Stomach smooth muscle (tissue), 2 donors: ENCODE measurements around the gene PRXL2B.

Experiments
- H3K27ac ChIP-seq: one replicate; pipeline ENCODE4 v1.7.0; 2013; ENCODE audit warnings: mild to moderate bottlenecking, low read length, inconsistent platforms
- H3K27me3 ChIP-seq, 2 donors: one replicate each; pipeline ENCODE4 v1.7.0; 2013; ENCODE audit warnings: low read length in 2 of 2; ENCODE audit not compliant: insufficient read depth in 2 of 2, control insufficient read depth in 1 of 2
- H3K36me3 ChIP-seq, 2 donors: one replicate each; pipeline ENCODE4 v1.7.0; 2013; ENCODE audit warnings: low read length in 2 of 2; ENCODE audit not compliant: control insufficient read depth in 2 of 2, insufficient read depth in 2 of 2
- H3K4me1 ChIP-seq: one replicate; pipeline ENCODE4 v1.7.0; 2013; ENCODE audit warnings: low read length; ENCODE audit not compliant: control insufficient read depth, insufficient read depth
- H3K4me3 ChIP-seq, 2 donors: one replicate each; pipeline ENCODE4 v1.7.0; 2013; ENCODE audit warnings: low read length in 2 of 2
- H3K9ac ChIP-seq, 2 donors: one replicate each; pipeline ENCODE4 v1.7.0; 2013; ENCODE audit warnings: low read length in 2 of 2, mild to moderate bottlenecking in 1 of 2
- H3K9me3 ChIP-seq, 2 donors: one replicate each; pipeline ENCODE4 v1.7.0; 2013; ENCODE audit warnings: low read length in 2 of 2; ENCODE audit not compliant: control insufficient read depth in 2 of 2
- donor health status: healthy.
- donor health status: Pancreatic carcinoma.

The PRXL2B gene

DNA sequence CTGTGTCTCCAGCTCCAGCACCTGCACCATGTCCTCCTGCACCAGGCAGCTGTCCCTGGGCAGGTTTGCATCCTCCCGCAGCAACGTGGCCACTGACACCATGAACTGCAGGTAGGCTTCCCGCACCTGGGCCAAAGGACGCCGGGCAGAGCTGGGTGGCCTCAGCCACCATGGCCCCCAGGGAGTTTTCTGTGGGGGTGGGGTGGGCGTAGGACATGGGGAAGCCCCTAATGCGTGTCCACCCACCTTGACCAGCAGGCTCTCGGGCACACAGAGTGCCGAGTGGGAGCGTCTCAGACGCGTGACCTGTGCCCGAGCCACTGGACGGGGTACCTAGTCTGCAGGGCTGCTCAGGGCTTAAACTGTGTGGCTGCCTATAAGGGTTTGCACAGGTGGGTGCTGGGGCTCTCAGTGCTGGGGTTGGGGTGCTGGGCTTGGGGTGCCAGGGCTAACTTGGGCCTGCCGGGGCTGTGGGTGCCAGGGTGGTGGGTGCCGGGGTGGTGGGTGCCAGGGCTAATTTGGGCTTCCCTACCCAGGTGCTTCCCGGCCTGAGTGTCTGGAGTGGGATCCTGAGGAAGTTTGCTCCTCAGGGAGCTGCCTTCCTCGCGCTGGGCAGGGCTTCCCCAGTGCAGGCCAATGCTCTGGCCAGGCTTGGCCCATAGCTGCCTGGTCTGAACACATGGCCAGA, 17.7 kb downstream of the PRXL2B start:
- Histone ChIP-seq H3K27me3 (peaks cover 0 to 2% of the 10 kb centered on the region in 2 donors), H3K27ac (no peak overlapping the region), H3K36me3 (no peaks in the 10 kb centered on the region)

DNA sequence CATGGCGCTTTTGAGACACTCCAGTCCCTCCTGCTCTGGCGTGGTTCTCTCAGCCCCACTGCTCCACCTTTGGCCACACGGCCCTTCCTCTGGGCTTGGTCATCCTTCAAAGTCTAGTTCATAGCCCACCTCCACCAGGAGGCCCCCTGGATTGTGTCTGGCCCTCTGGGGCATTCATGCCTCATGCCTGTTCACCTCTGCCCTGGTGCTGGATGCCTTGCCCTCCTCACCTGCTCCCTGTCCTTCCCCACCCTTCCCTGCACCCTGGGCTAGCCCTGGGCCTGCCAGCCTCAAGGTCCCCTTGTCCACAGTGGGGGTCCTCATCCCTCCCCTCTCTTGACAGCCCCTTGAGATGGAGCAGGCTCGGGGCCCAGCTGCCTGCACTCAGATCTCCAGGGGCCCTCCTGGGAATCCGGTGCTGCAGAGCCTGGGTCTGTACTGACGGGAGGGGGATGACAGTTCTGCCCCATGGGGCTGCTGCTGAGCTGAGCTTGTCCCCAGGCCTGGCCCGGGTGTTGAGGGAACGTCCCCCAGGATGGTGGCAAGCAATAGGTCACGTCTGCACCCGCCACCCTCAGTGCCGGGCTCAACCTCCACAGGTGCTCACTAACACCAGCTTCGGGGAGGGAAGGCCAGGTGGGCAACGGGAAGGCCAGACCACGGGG, 18.4 kb downstream of the PRXL2B start:
- no peak overlapping the region for H3K27ac ChIP-seq
- no peak overlapping the region for H3K9ac ChIP-seq
- H3K27me3 ChIP-seq, result peaks cover 0 to 2% of the 10 kb centered on the region in 2 donors

More for the DNA sequence above, 17.7 kb downstream of the PRXL2B start:
- no peak overlapping the region for H3K4me3 ChIP-seq
- no peak overlapping the region for H3K9ac ChIP-seq
- H3K9me3 ChIP-seq, result peaks cover 0 to 6% of the 10 kb centered on the region in 2 donors
- H3K4me1 ChIP-seq, result no peaks in the 10 kb centered on the region

DNA sequence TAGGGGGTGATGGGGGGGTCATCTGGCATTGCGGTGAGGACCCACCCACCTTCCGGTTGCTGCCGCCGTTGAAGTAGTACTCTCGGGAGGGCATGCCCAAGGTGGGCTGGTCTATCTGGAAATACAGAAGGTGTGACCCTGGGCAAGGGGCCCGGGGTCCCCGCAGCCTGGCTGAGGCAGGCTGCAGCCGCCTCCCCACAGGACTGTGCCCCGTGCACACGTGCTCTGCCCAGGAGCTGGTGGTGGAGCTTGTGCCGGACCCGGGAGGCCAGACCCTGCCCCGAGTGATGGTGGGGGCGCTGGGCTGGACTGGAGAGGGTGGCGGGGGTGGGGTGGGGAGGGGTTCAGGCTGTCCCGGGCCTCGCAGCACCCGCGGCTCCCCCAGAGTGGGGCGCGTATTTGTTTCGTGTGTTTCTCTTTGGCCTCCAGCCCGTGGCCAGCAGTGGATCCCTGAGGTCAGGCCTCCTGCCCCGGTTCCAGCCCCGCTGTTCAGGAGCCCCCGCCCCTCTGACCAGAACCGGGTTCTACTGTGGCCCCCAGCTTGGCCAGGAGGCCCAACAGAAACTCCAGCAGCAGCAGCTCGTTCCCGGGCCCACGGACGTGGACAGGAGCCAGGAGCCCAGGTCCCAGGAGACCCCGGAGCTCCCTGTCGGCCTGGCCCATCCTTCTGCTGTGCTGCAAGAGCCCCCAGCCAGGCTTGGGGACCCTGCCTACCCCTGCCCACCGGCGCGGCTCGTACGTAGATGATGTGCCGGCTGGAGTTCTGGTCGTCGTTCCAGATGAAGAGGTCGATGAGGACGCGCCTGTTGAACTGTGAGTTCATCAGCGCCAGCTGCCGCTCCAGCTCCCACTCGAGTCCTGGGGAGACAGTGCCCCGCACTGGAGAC, 19.2 kb downstream of the PRXL2B start:
- no peak overlapping the region for H3K4me3 ChIP-seq
- no peak overlapping the region for H3K9ac ChIP-seq
- no peaks in the 10 kb centered on the region for H3K4me1 ChIP-seq
- H3K27ac ChIP-seq, result no peak overlapping the region
- no peaks in the 10 kb centered on the region for H3K36me3 ChIP-seq
- H3K27me3 ChIP-seq, result peaks cover 0 to 4% of the 10 kb centered on the region in 2 donors
- H3K9me3 ChIP-seq, result peaks cover 0 to 3% of the 10 kb centered on the region in 2 donors

More for the DNA sequence above, 18.4 kb downstream of the PRXL2B start:
- Histone ChIP-seq H3K9me3 (peaks cover 0 to 6% of the 10 kb centered on the region in 2 donors), H3K36me3 (no peaks in the 10 kb centered on the region), H3K4me3 (no peak overlapping the region), H3K4me1 (no peaks in the 10 kb centered on the region)

DNA sequence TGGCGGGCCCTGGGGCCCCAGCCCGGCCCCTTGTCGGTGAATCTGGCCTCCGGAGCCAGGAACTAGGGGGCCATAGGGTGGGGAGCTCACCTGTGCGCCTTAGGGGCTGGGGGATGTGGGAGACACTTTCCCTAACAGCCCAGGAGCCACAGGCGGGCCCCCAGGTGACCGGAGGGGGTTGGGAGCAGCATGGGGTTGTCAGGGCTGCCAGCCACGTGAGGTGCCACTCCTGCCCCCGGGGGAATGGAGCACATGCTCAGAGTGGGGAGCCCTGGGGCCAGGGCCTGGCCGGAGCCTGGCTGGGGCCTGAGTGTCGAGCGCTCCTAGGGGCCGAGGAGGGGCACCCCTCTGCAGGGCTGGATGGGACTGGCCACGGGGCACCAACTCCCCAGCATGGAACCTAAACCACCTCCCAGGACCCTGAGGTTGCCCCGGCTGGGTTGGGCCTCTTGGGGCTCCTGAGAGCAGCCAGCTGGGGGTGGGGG, 19.9 kb downstream of the PRXL2B start:
- Histone ChIP-seq H3K27me3 (peaks cover 1 to 4% of the 10 kb centered on the region in 2 donors), H3K4me1 (peaks cover 3% of the 10 kb centered on the region), H3K27ac (no peak overlapping the region), H3K36me3 (no peaks in the 10 kb centered on the region), H3K9me3 (peaks cover 0 to 3% of the 10 kb centered on the region in 2 donors), H3K4me3 (no peak overlapping the region), H3K9ac (no peak overlapping the region)

DNA sequence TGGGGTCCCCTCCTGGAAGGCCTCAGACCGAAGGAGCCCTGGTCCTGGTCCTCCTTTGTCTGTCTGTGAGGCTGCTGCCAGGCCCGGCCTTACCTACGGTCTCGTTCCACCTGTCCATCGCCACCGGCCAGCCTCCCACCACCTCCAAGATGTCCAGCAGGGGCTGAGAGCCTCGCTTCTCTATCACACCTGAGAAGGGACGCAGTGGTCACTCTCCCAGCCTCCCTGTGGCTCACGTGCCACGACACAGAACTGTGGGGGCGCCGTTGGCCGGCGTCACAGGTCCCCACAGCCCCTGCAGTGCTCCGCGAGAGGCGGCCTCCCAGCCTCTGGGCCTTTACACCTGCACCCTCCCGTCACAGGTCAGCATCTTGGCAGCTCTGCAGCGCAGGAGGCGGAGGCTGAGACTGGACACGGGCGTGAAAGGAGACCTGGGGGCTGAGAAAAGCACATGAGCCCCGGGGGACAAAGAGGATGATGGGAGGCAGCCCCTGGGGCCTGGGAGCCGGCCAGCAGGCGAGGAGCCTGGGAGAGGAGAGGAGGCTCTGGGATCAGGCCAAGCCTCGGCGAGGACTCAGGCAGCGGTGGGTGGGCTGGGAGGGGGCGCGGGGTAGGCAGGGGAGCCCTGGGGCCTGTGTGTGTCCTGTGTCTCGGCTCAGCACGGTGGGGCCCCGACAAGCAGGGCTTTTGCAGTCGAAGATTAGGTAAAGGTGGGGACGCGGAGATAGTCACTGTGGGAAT, 20.5 kb downstream of the PRXL2B start:
- H3K4me3 ChIP-seq, result no peak overlapping the region
- no peaks in the 10 kb centered on the region for H3K36me3 ChIP-seq
- peaks cover 3% of the 10 kb centered on the region for H3K4me1 ChIP-seq
- no peak overlapping the region for H3K27ac ChIP-seq
- H3K9ac ChIP-seq, result no peak overlapping the region
- H3K9me3 ChIP-seq, result peaks cover 0 to 3% of the 10 kb centered on the region in 2 donors
- H3K27me3 ChIP-seq, result peaks cover 7 to 9% of the 10 kb centered on the region in 2 donors

DNA sequence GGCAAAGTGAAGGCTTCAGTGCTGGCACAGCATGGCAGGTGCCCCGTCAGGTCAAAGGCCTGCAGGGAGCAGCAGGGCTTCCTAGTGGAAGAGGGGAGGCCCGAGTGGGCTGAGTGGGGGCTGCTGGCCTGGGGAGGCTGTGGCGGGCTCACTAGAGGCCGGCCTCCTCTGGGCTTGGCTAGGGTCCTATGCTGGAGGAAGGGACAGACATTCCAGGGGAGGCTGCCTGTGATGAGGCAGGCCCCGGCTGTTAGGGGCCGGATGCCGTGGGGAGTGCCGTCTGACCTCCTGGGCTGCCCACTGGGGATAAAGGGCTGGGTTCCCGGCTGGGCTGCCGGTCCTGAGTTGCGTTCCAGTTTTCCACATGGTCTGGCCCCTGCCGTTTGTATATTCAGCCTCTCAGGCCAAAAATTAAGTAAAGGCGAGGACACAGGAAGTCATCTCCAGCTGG, 21.1 kb downstream of the PRXL2B start:
- Histone ChIP-seq H3K36me3 (no peaks in the 10 kb centered on the region), H3K9ac (no peak overlapping the region), H3K9me3 (no peaks in the 10 kb centered on the region), H3K27me3 (peaks cover 9 to 12% of the 10 kb centered on the region in 2 donors), H3K4me3 (no peak overlapping the region), H3K27ac (no peak overlapping the region), H3K4me1 (peaks cover 3% of the 10 kb centered on the region)

DNA sequence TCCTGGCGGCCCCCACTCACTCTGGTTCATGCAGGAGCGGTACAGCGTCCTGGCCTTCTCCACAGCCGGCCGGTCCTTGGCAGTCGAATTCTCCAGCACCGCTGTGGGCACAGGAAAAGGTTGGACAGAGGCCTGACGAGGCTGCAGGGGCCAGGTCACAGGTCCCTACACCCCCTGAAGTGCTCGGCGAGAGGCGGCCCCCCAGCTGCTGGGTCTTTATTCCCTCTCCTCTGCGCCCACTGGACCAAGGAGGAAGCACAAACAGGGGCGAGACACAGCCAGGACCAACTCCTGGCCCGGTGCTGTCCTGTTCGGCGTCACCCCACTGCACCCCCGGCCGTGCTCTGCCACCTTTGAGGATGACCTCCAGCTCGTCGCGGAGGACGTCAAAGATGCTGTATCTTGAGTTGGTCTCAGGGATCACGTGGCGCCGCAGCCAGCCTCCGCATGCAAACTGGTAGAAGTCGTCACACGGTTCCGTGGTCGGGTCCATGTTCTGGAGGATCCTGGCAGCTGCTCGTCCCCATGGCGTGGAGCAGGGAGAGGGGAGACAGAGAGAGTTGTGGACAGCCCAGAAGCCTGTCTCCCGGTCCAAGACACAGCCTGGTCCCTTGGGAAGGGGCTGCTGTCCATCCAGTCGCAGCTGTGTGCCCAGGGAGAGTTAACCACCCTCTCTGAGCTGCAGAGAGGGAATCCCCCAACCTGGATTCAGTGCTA, 22.9 kb downstream of the PRXL2B start:
- H3K4me1 ChIP-seq, result peaks cover 3% of the 10 kb centered on the region
- no peaks in the 10 kb centered on the region for H3K36me3 ChIP-seq
- H3K27ac ChIP-seq, result no peak overlapping the region
- H3K9ac ChIP-seq, result no peak overlapping the region
- H3K9me3 ChIP-seq, result peaks cover 5 to 6% of the 10 kb centered on the region in 2 donors
- H3K4me3 ChIP-seq, result no peak overlapping the region
- peaks cover 7 to 15% of the 10 kb centered on the region in 2 donors for H3K27me3 ChIP-seq

DNA sequence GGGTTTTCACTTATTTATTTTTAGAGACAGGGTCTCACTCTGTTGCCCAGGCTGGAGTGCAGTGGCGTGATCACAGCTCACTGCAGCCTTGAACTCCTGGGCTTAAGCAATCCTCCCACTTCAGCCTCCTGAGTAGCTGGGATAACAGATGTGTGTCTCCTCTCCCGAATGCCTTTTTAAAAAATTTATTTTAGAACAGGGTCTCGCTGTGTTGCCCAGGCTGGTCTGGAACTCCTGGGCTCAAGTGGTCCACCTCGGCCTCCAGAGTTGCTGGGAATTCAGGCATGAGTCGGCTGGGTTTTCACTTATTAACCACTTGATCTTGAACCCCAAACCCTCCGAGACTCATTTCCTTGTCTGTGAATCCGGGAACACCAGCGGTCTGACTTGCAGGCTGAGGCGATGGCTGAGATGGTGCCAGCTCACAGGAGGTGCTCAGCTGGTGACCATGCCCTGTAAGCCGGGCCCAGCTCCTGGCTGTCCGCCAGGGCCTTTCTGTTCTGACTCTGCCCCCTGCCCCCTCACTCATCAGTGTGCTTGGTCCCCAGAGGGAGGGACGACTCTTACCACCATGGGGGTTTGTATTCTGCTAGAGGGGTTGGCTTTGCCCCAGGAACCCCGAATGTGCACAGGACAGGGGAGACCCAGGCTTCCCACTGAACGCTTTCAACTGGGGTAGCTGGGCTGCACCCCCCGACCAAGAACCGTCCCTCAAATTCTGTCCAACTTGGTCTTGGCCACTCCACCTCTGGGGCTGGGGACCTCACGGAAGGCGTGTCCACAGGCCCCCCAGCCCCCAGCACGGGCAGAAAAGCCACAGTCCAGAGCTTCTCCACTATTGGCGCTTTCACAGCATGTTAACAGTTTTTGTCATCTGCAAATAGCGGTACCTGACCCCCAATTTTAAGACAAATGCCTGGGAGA, 23.7 kb downstream of the PRXL2B start:
- Histone ChIP-seq H3K4me3 (no peak overlapping the region), H3K9ac (no peak overlapping the region), H3K27ac (no peak overlapping the region), H3K9me3 (peaks cover 5 to 10% of the 10 kb centered on the region in 2 donors), H3K36me3 (no peaks in the 10 kb centered on the region), H3K27me3 (peaks cover 7 to 15% of the 10 kb centered on the region in 2 donors), H3K4me1 (peaks cover 3% of the 10 kb centered on the region)

DNA sequence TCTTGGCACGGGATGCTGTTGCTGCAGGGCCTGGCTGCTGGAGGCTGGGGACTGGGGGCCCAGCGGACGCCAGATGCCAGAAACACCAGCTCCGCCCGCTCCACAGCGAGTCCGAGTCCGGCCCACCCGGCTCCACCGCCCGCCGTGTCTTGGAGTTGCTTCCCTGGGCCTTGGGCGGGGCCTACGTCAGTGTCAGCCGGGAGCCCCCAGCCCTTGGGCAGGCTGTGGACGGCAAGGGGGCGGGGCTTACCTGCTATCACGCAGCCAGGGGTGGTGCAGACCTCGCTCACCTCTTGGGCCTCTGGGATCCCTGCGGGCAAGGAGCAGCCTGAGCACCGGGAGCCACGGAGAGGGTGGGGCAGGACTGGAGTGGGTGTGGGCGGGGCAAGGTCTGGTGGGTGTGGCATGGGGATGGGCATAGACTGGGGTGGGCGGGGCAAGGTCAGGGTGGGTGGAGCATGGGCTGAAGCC, 24.5 kb downstream of the PRXL2B start:
- peak overlapping the region in 1 of 2 donors; percentile 15 for H3K4me3 ChIP-seq
- peaks cover 7 to 15% of the 10 kb centered on the region in 2 donors for H3K27me3 ChIP-seq
- peaks cover 5 to 12% of the 10 kb centered on the region in 2 donors for H3K9me3 ChIP-seq
- no peaks in the 10 kb centered on the region for H3K36me3 ChIP-seq
- no peak overlapping the region for H3K9ac ChIP-seq
- H3K27ac ChIP-seq, result no peak overlapping the region
- peaks cover 3% of the 10 kb centered on the region for H3K4me1 ChIP-seq
